ENCODE results near the gene TRIM67. TPM values are rescaled to one million over a fixed set of nuclear protein-coding genes. Genes with fewer than 3 reads are reported as not detected.

TRIM67 gene
- total RNA-seq, 1 experiment from 2014 or later: not detected

DNA sequence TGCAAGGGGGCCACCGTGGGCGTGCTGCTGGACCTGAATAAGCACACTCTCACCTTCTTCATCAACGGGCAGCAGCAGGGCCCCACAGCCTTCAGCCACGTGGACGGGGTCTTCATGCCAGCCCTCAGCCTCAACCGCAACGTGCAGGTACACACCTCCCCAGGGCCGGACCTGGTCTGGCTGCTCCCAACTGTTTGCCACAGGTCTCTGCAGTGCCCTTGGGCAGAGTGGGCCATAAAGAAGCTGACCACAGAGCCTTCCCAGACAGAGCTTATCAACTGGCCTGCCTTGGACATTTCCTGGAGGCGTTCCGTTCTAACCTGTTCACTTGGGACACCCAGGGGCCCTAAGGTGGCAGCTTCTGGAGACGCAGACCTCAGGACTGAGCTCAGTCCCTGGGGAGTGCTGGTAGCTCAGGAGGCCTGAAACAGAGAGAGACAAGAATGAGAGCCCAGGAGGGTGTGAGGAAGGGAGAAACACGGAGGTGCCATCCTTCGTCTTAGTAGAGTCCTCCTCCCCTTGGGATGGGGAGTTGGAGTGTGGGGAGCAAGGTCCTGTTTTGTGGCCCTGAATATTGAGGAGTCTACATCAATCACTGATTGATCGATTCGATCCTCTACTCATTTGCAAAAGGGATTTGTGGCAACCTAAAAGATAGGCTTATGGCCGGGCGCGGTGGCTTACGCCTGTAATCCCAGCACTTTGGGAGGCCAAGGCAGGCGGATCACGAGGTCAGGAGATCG is 52.1 kb downstream of the TRIM67 start (continued):
- TF ChIP-seq, protein P1, sequence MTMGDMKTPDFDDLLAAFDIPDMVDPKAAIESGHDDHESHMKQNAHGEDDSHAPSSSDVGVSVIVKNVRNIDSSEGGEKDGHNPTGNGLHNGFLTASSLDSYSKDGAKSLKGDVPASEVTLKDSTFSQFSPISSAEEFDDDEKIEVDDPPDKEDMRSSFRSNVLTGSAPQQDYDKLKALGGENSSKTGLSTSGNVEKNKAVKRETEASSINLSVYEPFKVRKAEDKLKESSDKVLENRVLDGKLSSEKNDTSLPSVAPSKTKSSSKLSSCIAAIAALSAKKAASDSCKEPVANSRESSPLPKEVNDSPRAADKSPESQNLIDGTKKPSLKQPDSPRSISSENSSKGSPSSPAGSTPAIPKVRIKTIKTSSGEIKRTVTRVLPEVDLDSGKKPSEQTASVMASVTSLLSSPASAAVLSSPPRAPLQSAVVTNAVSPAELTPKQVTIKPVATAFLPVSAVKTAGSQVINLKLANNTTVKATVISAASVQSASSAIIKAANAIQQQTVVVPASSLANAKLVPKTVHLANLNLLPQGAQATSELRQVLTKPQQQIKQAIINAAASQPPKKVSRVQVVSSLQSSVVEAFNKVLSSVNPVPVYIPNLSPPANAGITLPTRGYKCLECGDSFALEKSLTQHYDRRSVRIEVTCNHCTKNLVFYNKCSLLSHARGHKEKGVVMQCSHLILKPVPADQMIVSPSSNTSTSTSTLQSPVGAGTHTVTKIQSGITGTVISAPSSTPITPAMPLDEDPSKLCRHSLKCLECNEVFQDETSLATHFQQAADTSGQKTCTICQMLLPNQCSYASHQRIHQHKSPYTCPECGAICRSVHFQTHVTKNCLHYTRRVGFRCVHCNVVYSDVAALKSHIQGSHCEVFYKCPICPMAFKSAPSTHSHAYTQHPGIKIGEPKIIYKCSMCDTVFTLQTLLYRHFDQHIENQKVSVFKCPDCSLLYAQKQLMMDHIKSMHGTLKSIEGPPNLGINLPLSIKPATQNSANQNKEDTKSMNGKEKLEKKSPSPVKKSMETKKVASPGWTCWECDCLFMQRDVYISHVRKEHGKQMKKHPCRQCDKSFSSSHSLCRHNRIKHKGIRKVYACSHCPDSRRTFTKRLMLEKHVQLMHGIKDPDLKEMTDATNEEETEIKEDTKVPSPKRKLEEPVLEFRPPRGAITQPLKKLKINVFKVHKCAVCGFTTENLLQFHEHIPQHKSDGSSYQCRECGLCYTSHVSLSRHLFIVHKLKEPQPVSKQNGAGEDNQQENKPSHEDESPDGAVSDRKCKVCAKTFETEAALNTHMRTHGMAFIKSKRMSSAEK (CRISPR knock-in tag; IDR thresholded peaks at IDR 0.05; ENCODE audit: borderline replicate concordance): no peak
- TF ChIP-seq, protein P2, sequence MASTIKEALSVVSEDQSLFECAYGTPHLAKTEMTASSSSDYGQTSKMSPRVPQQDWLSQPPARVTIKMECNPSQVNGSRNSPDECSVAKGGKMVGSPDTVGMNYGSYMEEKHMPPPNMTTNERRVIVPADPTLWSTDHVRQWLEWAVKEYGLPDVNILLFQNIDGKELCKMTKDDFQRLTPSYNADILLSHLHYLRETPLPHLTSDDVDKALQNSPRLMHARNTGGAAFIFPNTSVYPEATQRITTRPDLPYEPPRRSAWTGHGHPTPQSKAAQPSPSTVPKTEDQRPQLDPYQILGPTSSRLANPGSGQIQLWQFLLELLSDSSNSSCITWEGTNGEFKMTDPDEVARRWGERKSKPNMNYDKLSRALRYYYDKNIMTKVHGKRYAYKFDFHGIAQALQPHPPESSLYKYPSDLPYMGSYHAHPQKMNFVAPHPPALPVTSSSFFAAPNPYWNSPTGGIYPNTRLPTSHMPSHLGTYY (CRISPR knock-in tag; IDR thresholded peaks at IDR 0.05): no peak
- TF ChIP-seq ELF4 (CRISPR knock-in tag; IDR thresholded peaks at IDR 0.05; ENCODE audit: low read depth): no peak

DNA sequence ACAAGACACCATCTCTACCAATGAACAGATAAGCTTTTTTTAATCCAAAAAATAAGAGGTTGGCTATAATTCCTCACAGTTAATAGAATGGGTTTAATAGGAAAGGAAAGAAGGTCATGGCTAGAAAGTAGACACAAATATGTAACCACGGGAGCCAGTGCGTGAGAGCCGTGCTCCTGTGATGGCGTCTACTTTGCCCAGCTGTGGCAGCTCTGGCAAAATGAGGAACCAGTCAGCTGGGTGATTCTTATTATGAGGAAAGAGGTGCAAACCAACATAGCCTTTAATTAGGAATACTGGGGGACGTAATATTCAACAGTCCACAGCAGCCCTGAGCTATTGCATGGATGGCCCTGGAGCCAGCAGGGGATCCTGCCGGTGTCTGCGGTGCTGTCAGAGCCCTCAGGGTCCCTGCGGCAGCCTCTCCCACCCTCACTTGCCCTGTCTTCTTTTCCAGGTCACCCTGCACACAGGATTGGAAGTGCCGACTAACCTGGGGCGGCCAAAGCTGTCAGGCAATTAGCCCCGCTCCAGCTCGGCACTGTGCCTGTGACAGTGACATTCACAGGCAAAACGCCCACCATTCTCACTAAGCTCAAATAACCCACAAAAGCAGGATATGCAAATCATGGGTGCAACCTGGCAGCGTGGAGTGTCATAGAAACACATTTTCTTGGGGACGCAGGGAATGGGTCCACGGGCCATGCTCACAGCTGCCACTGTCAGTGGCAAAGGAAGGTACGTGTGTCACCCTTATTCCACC is 53.2 kb downstream of the TRIM67 start:
- ChIA-PET CTCF (interaction anchor here (1.0 kb wide), 1 partner anchor 44 kb away, joined by 3 read pairs; no protein-coding TSS in a partner anchor), POLR2A (no interaction called here)
- Mint-ChIP-seq H3K4me3 (no peak overlapping the region), H3K4me1 (peaks cover 20% of the 10 kb centered on the region), H3K27ac (no peak overlapping the region), H3K36me3 (no peaks in the 10 kb centered on the region), H3K27me3 (ENCODE audit: low read depth) (peaks cover 98% of the 10 kb centered on the region), H3K9me3 (no peaks in the 10 kb centered on the region)
- TF ChIP-seq, protein P3, sequence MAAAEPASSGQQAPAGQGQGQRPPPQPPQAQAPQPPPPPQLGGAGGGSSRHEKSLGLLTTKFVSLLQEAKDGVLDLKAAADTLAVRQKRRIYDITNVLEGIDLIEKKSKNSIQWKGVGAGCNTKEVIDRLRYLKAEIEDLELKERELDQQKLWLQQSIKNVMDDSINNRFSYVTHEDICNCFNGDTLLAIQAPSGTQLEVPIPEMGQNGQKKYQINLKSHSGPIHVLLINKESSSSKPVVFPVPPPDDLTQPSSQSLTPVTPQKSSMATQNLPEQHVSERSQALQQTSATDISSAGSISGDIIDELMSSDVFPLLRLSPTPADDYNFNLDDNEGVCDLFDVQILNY (CRISPR knock-in tag; IDR thresholded peaks at IDR 0.05): no peak
- TF ChIP-seq CREB1 (CRISPR knock-in tag; IDR thresholded peaks at IDR 0.05): no peak
- ATAC-seq (no peak), DNase-seq (ENCODE audit: low spot score) (no peak)

DNA sequence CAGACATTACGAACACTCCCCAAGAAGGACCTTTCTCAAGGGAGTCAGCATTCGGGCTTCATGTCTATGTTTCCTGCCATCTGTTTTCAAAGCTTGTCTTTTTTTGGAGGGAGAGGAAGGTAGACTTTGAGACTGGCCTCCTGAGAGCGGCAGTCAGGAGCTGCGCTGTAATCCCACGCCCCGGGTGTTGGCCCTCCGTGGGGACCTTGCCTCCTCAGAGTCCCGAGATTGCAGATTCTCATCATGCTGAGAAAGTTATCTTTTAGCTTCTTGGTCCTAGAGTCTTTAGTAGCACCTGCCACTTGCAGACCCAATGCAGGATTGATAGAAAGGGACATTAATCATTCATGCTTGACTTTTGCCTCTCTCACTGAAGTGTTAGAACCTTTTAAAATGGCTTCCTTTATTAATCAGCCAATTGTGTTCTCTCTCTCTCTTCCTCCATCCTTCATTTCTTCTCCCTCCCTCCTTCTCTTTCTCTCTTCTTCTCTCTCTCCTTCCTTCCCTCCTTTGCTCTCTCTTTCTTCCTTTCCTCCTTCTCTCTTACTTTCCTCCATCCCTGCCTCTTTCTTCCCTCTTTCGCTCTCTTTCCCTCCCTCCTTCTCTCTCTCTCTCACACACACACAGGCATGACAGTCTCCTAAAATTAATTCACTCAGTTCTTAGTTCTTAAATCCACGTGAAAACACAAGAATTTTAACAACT is 54.0 kb downstream of the TRIM67 start:
- Mint-ChIP-seq H3K9me3 (no peaks in the 10 kb centered on the region), H3K4me3 (no peak overlapping the region), H3K4me1 (peaks cover 20% of the 10 kb centered on the region), H3K27me3 (ENCODE audit: low read depth) (peaks cover 93% of the 10 kb centered on the region), H3K36me3 (no peaks in the 10 kb centered on the region), H3K27ac (no peak overlapping the region)
- no peak for ATAC-seq
- CTCF ChIA-PET: interaction anchor here (1.0 kb wide), 1 partner anchor 45 kb away, joined by 3 read pairs; no protein-coding TSS in a partner anchor
- no peak for DNase-seq (ENCODE audit: low spot score)
- POLR2A ChIA-PET: no interaction called here
- no peak for TF ChIP-seq NFE2L1 (CRISPR knock-in tag; IDR thresholded peaks at IDR 0.05)
- TF ChIP-seq CBFB (CRISPR knock-in tag; IDR thresholded peaks at IDR 0.05; ENCODE audit: low read depth): no peak
- TF ChIP-seq RORB (CRISPR knock-in tag; IDR thresholded peaks at IDR 0.05): no peak
- no peak for TF ChIP-seq SP1 (CRISPR knock-in tag; conservative IDR thresholded peaks at IDR 0.05)
- TF ChIP-seq ZNF121 (CRISPR knock-in tag; IDR thresholded peaks at IDR 0.05): no peak
- no peak for TF ChIP-seq RELA (CRISPR knock-in tag; IDR thresholded peaks at IDR 0.05; ENCODE audit: borderline replicate concordance)
- TF ChIP-seq, protein P4, sequence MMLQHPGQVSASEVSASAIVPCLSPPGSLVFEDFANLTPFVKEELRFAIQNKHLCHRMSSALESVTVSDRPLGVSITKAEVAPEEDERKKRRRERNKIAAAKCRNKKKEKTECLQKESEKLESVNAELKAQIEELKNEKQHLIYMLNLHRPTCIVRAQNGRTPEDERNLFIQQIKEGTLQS (CRISPR knock-in tag; conservative IDR thresholded peaks at IDR 0.05): no peak
- TF ChIP-seq, protein P5, sequence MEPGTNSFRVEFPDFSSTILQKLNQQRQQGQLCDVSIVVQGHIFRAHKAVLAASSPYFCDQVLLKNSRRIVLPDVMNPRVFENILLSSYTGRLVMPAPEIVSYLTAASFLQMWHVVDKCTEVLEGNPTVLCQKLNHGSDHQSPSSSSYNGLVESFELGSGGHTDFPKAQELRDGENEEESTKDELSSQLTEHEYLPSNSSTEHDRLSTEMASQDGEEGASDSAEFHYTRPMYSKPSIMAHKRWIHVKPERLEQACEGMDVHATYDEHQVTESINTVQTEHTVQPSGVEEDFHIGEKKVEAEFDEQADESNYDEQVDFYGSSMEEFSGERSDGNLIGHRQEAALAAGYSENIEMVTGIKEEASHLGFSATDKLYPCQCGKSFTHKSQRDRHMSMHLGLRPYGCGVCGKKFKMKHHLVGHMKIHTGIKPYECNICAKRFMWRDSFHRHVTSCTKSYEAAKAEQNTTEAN (CRISPR knock-in tag; IDR thresholded peaks at IDR 0.05): no peak
- TF ChIP-seq, protein P6, sequence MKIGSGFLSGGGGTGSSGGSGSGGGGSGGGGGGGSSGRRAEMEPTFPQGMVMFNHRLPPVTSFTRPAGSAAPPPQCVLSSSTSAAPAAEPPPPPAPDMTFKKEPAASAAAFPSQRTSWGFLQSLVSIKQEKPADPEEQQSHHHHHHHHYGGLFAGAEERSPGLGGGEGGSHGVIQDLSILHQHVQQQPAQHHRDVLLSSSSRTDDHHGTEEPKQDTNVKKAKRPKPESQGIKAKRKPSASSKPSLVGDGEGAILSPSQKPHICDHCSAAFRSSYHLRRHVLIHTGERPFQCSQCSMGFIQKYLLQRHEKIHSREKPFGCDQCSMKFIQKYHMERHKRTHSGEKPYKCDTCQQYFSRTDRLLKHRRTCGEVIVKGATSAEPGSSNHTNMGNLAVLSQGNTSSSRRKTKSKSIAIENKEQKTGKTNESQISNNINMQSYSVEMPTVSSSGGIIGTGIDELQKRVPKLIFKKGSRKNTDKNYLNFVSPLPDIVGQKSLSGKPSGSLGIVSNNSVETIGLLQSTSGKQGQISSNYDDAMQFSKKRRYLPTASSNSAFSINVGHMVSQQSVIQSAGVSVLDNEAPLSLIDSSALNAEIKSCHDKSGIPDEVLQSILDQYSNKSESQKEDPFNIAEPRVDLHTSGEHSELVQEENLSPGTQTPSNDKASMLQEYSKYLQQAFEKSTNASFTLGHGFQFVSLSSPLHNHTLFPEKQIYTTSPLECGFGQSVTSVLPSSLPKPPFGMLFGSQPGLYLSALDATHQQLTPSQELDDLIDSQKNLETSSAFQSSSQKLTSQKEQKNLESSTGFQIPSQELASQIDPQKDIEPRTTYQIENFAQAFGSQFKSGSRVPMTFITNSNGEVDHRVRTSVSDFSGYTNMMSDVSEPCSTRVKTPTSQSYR (CRISPR knock-in tag; IDR thresholded peaks at IDR 0.05): no peak
- TF ChIP-seq, protein P7, sequence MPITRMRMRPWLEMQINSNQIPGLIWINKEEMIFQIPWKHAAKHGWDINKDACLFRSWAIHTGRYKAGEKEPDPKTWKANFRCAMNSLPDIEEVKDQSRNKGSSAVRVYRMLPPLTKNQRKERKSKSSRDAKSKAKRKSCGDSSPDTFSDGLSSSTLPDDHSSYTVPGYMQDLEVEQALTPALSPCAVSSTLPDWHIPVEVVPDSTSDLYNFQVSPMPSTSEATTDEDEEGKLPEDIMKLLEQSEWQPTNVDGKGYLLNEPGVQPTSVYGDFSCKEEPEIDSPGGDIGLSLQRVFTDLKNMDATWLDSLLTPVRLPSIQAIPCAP (CRISPR knock-in tag; IDR thresholded peaks at IDR 0.05): no peak
- TF ChIP-seq FOXJ3 (CRISPR knock-in tag; IDR thresholded peaks at IDR 0.05; ENCODE audit: borderline replicate concordance): no peak
- no peak for TF ChIP-seq NR3C1 (CRISPR knock-in tag; conservative IDR thresholded peaks at IDR 0.05; ENCODE audit: low read depth)
